H54 (cell line): ENCODE measurements around the gene C1orf52.
A peak's percentile ranks its signal among the peaks of the same experiment; 100 is the strongest.

Source experiments
- DNase-seq: peaks from one replicate; pipeline ENCODE4 v3.0.0; 2011; ENCODE audit warnings: low spot score, mixed read lengths; ENCODE audit not compliant: insufficient read length
- FAIRE-seq: peaks from 3 replicates; lab custom pipeline; 2011; peaks lifted over from hg19 to GRCh38; lab: Jason Lieb, UNC
- POLR2A ChIP-seq: IDR thresholded peaks from 2 replicates; pipeline ENCODE4 v1.6.1; 2011; ENCODE audit warnings: low read depth, mild to moderate bottlenecking, low read length

Gene C1orf52

DNA sequence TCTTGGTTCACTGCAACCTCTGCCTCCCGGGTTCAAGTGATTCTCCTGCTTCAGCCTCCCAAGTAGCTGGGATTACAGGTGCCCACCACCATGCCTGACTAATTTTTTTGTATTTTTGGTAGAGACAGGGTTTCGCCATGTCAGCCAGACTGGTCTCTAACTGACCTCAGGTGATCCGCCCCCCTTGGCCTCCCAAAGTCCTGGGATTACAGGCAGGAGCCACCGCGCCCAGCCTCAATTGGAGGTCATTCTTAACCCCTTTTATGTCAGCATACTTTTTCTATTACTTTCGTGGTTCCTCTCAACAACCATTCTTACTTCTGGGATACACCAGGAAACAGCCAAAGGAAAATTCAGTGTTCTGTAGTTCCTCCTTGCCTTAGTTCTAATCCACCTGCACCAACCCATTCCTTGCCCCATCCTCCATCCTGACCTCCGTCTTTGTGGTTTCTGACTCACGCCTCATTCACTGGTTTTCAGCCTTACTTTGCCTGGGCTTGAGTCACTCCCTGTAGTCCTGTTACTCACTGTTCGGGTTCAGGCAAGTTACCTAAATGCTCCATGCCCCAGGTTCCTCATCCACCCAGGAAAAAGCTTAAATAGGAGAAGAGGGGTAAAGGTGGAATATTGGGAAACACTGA, 29.9 kb upstream of the C1orf52 start:
- DNase-seq (peak; percentile 42), FAIRE-seq (peak; percentile 97)
- no peak for TF ChIP-seq POLR2A

DNA sequence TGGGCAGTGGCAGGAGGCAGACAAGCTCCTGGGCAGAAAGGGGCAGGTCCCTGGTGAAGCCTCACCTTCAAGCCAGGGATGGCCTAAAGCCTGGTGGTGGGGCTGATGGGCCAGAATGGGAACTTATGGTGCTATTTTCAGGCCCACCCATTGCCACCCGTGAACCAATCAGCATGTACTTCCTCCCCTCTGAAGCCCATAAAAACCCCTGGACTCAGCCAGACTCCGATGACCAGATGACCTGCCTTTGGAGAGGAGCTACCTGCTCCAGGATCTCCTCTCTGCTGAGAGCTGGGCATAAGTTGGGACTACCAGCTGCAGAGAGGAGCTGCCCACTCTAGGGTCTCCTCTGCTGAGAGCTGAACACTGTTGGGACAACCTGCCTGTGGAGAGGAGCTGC, 24.7 kb upstream of the C1orf52 start:
- no peak for FAIRE-seq
- DNase-seq: no peak
- TF ChIP-seq POLR2A: no peak

GRCh38 chr1:85283475-85284199, 24.2 kb upstream of the C1orf52 start:
- DNase-seq: no peak
- no peak for FAIRE-seq
- no peak for TF ChIP-seq POLR2A

DNA sequence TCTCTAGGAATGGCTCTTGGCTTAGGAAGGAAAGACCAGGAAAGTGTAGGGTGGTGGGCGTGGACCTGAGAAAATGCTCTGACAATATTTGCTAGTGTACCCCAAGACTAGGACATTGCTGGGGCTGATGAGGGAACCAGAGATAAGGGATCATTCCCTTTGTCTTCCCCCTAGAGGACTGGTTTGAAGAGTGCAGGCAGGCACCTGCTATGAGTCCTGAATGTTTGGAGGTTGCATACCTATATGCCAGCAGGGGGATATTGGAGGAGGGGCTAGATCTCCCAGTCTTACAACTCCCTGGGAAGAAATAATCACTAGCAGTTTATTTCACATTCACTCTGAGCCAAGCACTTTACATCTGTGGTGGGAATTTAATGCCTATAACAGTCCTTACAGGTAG, 23.0 kb upstream of the C1orf52 start:
- FAIRE-seq (no peak), DNase-seq (no peak)
- TF ChIP-seq POLR2A: no peak

- no peak for TF ChIP-seq POLR2A
- DNase-seq (no peak), FAIRE-seq (no peak)
Observed at GRCh38 chr1:85280636-85281035, 21.2 kb upstream of the C1orf52 start.

DNA sequence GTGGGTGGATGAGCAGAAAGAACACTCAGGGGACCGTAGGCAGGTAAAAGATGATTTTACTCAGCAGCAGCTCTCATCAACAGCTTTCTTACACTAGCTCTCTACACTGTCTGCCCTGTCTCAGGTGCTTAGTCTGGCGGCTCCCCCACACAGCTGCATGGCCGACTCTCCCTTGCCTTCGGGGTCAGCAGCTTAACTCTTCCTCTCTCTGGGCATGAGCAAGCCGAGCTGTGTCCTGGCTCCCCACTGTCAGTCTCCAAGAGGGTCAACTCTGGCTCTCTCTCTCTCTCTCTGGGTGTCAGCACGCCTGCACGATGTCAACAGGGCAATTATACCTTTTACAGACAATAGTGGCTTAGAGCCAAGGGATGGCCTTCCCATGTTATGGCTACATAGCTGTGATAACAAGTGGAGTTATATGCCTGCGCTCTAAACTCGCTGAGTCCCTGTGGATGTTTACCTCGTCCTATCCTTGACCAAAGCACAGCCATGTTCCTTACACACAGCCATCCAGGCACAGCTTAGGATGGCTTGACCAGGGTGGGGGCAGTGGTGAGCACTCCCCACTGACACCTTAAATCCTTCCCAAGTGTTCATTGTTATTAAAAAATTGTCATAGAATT, 20.1 kb upstream of the C1orf52 start:
- DNase-seq: no peak
- no peak for FAIRE-seq
- no peak for TF ChIP-seq POLR2A

- TF ChIP-seq POLR2A: no peak
- peak; percentile 63 for DNase-seq
- peak; percentile 96 for FAIRE-seq
Observed at GRCh38 chr1:85278853-85279314, 19.4 kb upstream of the C1orf52 start.

DNA sequence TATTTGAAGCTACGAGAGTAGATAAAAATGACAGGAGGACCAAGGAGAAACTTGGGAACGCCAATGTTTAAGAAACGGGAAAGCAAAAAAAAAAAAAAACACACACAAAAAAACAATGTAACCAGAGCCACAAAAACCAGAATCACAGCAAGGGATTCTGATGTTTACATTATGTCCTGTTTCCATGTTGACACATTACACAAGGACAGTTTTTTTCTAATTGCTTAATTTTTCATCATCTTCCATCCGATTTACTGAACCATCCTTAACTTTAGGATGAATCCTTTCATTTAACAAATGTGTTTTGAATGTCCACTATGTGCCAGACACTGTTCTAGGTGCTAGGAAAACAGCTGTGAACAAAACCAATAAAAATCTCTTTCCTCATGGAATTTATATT, 18.3 kb upstream of the C1orf52 start:
- no peak for TF ChIP-seq POLR2A
- DNase-seq (no peak), FAIRE-seq (no peak)

- TF ChIP-seq POLR2A: no peak
- FAIRE-seq: no peak
Observed at GRCh38 chr1:85276978-85277639, 17.6 kb upstream of the C1orf52 start.

DNA sequence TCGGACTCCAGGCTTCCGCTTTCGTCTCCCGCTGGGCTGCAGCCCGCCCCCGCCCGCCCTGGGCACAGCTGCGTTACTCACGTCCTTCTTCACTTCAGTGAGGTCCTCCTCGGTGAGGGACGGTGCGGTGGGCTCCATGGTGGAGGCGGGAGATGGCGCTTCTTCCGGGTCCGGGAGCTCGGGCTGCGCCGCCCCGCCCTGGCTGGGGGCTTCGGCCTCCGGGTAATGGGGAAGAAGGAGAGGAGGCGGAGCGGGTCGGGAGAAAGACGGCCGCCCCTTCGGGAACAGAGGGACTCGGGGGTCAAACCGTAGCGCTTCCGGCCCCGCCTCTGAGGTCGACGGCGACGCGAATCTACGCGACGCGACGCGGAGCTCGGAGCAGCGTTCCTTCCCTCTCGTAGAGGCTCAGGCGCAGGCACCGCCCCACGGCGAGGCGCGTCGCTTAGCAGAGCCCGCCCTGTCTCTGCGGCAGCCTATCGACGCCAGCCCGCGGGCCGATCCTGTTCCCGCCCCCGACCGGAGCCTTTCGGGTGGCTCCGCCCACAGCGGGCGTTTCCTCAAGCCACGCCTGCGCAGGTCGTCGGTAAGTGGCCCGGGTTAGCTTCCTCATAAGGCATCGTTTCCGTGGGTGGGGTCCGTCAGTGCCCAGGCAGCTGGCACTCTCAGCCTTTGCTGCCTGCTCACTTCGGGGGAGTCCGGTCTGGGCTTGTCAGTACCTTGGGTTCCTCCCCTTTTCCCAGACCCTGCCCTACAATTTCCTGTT, 16.9 kb upstream of the C1orf52 start, which contains the start of gene BCL10:
Gene BCL10, minus strand, starts transcription at position 418 of the 763 bp plus-strand sequence. Its CDS starts 280 bp downstream, at position 138.
- TF ChIP-seq POLR2A: peak; percentile 48
- FAIRE-seq: peak; percentile 90
- DNase-seq: peak; percentile 80

More at GRCh38 chr1:85276978-85277639, 17.6 kb upstream of the C1orf52 start:
- no peak for DNase-seq

DNA sequence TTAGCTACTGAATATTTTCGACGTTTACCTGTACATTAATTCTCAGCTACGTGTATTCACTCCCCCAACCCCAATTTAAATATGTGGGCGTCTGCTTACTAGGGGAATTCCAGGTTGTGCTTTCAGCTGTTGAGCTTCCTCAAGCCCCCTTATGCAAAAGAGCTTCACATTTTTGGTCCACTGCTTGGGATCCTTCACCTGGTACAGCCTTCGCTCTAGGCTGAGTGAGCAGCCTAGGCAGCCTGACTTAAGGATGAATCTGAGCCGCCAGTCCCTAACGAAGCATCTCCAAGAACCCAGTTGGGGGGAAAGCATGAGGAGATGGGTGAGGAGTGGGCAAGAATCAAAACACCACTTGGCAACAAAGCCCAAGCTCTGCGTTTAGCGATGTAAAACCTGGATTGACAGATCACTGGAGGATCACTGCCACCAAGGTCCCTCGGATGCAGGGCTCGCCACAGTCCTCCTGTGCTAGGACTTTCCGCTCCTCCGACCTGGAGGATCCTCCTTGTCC, 16.3 kb upstream of the C1orf52 start:
- no peak for DNase-seq
- no peak for FAIRE-seq
- TF ChIP-seq POLR2A: no peak

GRCh38 chr1:85274969-85275453, 15.5 kb upstream of the C1orf52 start:
- peak; percentile 87 for FAIRE-seq
- no peak for DNase-seq
- TF ChIP-seq POLR2A: no peak

DNA sequence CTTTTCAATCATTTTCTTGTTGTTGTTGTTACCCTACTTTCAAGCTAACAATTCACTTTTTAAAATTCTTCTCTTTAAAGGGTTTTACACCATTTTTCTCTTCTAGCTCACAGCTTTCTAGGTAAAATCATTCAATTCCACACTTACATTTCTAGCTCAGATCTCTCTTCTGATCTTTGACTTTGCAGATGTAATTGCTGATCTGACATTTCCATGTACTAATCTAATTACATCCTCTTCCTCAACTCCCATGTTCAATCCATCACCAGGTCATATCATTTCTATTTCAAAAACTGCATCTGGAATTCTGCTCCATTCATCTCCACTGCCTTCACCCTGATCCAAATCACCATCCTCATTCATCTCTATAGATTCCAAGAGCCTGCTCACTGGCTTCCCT, 13.9 kb upstream of the C1orf52 start:
- TF ChIP-seq POLR2A: no peak
- FAIRE-seq (no peak), DNase-seq (no peak)
